ENCODE data around the gene GFI1B.
A peak's percentile ranks its signal among the peaks of the same experiment; 100 is the strongest.
"Not testable (repeated sequence)": the region's sequence is repeated elsewhere in the genome, so short reads cannot be mapped to it uniquely, and the experiment has no call there.

The GFI1B gene

DNA sequence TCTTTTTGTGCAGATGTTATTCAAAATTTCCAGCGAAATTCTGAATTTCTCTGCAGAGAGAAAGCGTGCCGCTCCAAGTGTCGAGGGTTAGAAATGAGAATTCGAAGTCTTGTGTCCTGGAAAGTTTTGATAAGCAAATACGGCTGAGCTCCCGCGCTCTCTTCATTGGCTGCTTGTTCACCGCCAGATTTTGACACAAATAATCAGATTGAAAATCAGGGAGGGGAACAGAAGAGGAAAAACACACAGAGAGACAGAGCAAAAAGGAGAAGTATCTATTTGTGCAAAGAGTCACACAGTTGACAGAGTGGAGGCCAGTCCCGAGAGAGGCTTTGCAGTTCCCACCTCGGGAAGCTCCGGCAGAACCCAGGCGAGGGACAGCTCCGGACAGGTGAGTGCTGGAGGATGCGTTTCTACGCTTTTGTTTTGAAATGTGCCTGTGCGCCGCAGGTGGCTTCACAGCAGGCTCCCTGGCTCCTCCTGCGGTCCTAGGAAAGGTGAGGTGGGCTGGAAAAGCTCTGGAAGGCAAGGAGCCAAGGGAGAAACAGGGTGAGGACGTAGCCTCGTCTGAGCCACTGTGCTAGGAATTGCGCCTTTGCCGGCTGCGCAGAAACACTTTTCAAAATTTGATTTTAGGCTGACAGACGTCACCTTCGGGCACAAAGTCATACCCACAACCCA, at the start of gene GFI1B:
TSS of gene GFI1B (plus strand) at position 244 of the 681 bp plus-strand sequence. CDS start 7,985 bp downstream, outside the sequence.
- no peak for DNase-seq

- DNase-seq: no peak
Observed at GRCh38 chr9:132931178-132931735, 47.2 kb upstream of the GFI1B start.

DNA sequence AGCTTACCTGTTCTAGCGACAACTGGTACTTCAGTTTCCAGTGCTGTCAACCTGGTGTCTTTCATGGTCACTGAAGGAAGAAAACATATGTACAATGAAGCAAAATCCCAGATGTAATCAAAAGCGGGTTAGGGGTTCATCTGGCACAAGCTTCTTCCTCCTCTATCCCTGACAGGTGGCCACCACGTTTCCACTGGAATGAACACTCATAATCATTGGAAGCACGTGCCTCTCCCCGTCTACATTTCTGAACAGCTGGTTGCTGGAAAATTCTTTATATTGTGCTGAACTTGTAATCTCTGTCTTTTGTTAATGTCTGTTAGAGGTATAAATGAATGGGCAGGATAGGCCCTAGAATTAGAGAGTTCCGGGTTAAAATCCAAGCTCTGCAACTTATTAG, 43.5 kb upstream of the GFI1B start:
- no peak for DNase-seq

DNA sequence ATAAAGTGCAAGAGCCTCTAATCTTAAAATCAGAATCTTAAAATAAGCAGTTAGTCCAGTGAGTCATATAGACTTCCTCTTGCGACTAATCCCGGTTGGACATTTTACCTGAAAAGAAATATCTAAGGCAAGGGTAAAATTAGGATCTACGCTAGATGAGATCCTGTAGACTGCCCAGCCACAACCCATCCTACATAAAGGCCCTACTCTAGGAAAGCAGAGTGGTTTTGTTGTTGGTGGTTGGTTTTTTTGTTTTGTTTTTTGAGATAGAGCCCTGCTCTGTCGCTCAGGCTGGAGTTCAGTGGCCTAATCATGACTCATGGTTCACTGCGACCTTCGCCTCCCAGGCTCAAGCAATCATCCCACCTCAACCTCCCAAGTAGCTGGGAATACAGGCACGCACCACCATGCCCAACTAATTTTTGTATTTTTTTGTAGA, 41.0 kb upstream of the GFI1B start:
- DNase-seq: no peak

- no peak for DNase-seq
Observed at GRCh38 chr9:132939169-132939568, 39.3 kb upstream of the GFI1B start.

DNA sequence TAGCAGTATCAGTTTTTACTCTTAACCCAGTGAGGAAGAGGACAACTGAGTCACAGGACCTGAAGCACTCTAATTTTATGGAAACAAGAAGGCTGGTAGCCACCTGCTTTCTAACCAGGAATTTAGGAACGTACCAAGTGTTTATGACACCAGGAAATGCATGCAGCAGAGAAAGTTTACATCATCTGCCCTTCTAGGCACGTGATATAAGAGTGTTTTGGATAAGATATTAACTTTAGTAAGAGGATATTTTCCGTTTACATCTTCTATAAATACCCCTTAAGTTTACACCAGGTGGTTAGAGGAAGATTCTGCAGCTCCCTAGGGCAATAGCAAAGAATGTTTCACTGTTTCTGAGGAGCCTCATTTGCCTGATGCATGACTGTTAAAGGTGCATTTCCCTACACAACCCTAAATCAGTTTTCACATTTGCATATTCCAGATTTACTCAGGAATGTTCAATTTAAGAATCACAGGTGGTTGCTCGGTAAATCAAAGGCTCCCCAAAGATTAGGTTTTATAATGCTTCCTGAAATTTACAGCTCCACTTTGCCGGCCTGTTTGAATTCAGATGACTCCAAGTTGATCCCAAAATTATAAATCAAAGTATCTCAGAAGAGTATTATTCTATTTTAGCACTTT, 35.8 kb upstream of the GFI1B start:
- DNase-seq: no peak

- DNase-seq: no peak
Observed at GRCh38 chr9:132943651-132944293, 34.7 kb upstream of the GFI1B start.

DNA sequence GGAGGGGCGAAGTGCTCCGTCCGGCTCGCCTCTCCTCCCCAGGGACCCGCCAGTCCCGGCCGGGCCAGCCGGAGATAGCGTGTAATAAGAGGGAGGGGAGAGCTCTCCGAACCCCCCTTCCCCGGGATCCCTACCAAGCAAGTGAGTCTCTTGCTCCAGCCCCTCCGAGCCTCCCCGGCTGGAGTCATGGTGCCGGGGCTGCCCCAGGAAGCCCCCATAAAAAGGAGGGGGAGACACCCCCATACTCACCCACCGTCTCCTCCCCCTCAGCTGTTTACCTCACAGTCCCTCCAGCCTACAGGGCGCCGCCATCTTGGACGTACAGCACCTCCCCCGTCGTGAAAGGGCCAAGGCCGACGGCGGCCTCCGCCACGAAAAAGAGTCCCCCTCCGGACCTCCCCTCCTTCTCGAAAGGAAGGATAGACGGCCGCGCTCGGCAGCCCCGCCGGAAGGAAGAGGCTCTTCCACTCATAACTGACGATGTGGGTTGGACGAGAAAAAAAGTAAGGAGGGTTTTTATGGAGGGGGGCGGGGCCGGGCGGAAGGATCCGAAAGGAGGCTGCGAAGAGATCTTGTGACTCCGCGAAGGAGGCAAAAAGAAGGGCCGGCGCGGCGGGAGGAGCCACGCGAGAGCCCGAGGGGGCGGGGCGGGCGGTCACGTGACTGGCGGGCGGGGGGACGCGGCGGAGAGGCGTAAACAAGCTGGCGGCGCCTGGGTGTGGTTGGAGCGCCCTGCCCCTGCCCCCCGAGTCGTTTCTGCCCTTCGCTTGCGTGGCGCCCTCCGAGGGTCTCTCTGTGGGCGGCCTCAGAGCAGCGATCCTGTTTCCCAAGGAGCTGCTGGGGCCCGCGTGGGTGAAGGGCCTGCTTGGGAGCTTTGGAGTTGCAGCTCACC, 34.0 kb upstream of the GFI1B start, which contains the start of gene TSC1:
TSS of gene TSC1 (minus strand) at position 323 of the 892 bp plus-strand sequence. CDS start 15,744 bp downstream, outside the sequence.
- peak; percentile 99 for DNase-seq

DNA sequence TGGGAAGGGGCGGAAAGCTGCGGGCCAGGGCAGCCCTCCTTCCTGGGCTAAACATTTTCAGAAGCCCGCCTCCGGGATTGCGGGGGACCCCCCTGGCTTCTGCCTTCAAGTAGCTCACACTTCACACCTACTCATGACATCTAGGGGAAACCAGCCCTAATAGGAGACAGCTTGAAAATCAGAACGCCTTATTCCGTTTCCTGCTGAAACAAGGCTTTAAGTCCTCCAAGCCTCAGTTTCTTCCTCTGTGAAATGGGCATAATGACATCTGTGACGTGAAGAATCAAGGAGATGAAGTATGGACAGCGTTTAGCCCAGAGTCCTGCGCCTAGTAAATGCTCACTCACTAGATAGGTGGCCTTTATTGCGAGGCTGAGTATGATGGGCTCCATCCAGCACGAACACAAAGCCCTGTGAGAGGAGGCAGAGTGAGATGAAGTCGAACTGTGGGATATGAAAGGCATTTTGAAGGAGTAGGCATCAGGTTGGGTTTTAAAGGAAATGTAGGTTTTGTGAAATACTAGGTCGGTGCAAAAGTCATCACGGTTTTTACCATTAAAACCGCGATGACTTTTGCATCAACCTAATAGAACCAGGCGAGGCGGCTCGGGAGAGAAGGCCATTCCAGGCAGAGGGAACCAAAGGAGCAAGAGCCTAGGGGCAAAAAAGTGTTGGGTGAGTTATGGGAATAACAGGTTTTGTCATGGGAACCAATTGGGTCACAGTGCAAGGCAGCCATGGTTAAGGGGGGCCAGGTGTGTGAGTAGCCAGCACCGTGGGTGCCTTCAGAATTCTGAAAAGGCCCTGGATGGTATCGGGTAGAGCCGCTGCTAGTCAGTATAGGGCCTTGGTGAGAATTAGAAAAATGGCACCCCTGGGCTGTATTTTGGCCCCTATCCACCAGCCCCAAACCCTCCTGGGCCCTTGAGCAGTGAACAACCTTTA, 33.0 kb upstream of the GFI1B start:
- no peak for DNase-seq

- DNase-seq: no peak
Observed at GRCh38 chr9:132946211-132946610, 32.3 kb upstream of the GFI1B start.

DNA sequence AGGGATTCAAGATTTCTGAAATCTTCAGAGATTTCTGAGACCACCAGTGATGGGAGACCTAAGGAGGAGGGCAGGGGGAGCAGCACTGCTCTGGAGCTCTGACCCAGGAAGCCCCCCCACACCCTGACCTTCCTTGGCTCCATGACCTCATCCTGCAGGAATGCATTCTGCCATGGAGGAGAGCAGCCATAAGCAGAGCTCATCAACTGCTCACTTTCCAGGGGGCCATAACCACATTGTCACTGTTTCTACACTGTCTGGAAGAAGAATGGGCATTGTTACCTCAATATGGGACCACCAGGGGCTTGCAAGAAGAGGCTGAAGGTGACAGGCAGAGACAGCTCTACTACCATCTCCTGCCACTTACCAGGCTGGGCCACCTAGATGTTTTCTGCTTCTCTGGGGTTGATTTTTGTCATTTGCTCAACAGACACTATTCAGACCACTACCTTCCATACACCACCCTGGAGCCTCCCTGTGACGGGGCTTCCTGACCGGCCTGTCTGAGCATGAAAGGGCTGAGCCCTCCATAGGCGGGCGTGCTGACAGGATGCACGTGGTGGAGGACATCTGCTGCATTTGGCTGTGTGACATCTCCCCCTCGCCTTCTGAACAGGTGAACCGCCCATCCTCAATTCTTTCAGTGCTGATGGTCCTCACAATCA, 31.7 kb upstream of the GFI1B start:
- DNase-seq: no peak

DNA sequence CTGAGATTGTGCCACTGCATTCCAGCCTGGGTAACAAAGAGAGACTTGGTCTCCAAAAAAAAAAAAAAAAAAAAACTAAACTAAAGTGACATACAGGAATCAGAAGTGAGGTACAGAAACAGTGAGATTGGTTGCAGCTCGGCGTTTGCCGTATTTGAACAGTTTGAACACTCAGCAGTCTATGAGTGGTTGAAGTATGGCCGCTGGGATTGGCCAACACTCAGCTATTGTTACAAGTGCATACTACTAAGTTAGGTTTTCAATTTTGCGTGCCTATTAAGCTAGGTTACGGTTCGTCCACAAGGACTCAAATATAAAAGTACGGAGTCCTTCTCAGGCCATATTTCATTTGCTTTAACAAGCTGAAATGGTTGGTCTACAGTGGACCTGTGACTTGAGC, 30.7 kb upstream of the GFI1B start:
- no peak for DNase-seq

DNA sequence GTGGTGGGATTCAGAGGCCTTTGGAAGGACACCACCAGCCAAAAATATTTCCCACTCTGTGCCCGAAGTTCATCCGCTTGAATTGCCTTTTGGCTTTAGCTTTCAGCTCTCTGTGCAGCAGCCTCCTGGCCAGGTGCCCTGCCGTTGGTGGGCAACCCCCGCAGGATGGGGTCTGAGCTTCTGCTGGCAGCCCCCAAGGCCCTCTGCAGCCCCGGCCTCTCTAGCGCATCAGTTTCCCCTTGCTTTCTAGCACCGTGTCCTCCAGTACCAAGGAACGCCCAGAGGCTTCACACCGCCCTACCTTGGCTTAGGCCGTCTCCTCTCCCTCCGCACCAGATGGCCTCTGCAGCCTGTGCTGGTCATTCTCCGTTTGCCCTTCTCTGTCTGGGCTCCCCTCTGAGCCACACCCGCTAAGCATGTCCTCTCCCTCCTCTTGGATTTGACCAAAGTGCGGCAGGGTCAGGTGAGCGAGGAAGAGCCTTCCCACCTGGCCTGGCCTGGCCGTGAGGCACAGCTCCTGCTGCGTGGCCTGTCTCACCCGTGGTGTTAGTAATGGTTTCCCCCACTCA, 29.9 kb upstream of the GFI1B start:
- DNase-seq: no peak

- no peak for DNase-seq
Observed at GRCh38 chr9:132949709-132950108, 28.8 kb upstream of the GFI1B start.

GRCh38 chr9:132955123-132955522, 23.4 kb upstream of the GFI1B start:
- no peak for DNase-seq

- DNase-seq: no peak
Observed at GRCh38 chr9:132955768-132956167, 22.7 kb upstream of the GFI1B start.

GRCh38 chr9:132957805-132958204, 20.7 kb upstream of the GFI1B start:
- no peak for DNase-seq

DNA sequence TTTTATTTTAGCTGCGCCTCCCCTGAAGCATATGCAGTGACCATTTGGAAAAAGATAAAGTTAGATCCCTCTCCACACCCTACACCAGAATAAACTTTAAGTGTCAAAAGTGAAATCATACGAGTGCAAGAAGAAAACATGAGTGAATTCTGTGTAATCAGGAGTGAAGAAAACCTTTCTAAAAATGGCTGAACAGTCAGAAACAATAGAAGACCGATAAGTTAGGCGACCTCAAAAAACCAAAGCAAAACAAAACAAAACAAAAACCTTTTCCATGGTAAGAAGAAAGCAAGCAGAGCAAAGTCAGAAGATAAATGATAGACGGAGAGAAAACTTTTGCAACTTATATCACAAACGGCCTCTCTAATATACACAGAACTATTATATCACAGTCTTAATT, 17.5 kb upstream of the GFI1B start:
- no peak for DNase-seq

GRCh38 chr9:132965478-132965877, 13.0 kb upstream of the GFI1B start:
- no peak for DNase-seq

GRCh38 chr9:132967908-132968307, 10.6 kb upstream of the GFI1B start:
- DNase-seq: not testable (repeated sequence)

DNA sequence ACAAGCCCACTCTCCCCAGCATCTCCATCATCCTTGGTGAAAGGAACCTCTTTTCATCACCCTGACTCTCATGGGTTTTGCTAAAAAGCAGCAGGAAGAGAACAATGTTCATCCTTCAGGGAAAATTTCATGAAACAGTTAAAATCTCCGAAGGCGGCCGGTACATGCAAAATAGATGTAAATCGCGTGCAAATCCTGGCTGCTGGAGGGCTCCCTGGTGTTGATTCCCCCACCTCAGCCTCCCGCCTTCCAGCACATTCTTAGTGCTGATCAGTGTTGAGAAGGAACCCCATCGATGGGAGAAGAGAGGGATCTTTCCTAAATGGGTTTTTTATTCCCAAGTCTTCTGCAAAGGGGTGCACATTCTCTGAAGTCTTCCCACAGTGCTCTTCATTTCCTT, 8.7 kb upstream of the GFI1B start:
- no peak for DNase-seq

Data from activated CD4-positive, alpha-beta T cell treated with anti-CD3 and anti-CD28 coated beads, Interleukin-2, amount 50 U/mL, for 1 hour (primary cell).